ENCODE results near the gene GNG14. TPM values are rescaled to one million over a fixed set of nuclear protein-coding genes. Genes with fewer than 3 reads are reported as not detected.

Gene GNG14
- total and polyA plus RNA-seq, 2 of the 13 experiments (the other 11 are each of a cell fraction or from before 2014, with no cell fraction given): not detected

DNA sequence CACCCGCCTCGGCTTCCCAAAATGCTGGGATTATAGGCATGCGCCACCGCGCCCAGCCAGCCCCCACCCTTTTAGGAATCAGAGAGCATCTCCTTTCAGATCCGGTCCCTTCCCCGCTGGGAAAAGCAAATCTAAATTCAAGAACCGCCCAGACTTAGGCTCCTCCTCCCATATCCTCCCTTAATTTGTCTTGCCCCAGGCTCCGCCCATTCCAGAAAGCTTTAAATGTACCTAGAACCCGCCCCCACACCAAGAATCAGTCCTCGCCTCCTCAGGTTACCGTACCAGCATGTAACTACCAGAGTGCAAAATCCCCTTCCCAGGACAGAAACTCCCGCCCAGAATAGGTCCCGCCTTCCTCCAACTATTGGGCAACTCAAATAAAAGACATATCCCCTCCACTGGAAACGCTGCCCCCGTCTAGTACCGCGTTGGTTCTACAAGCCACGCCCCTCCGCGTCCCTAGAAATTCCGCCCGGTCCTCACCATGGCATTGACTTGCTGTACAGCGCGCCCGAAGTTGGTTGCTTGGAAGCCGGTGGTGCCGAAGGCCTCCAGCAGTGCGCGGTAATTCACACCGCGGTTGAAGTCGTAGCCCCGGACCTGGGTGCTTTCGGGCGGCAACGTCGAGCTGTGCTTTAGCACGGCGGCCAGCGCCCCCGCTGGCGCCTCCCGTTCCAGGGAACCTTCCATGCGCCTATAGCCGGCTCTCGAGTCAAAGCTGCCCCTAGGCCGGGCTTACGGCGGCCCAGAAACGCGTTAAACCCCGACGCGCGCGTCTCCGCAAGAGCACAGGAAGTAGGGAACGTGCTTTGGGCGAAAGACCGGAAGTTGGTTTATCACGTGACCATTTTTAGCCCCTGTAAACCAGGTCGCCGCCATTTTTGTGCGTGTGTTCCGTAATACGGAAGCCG, 6.5 kb upstream of the GNG14 start, which contains the start of gene DHPS (continued):
- TF ChIP-seq, protein P1, sequence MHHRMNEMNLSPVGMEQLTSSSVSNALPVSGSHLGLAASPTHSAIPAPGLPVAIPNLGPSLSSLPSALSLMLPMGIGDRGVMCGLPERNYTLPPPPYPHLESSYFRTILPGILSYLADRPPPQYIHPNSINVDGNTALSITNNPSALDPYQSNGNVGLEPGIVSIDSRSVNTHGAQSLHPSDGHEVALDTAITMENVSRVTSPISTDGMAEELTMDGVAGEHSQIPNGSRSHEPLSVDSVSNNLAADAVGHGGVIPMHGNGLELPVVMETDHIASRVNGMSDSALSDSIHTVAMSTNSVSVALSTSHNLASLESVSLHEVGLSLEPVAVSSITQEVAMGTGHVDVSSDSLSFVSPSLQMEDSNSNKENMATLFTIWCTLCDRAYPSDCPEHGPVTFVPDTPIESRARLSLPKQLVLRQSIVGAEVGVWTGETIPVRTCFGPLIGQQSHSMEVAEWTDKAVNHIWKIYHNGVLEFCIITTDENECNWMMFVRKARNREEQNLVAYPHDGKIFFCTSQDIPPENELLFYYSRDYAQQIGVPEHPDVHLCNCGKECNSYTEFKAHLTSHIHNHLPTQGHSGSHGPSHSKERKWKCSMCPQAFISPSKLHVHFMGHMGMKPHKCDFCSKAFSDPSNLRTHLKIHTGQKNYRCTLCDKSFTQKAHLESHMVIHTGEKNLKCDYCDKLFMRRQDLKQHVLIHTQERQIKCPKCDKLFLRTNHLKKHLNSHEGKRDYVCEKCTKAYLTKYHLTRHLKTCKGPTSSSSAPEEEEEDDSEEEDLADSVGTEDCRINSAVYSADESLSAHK (CRISPR knock-in tag; IDR thresholded peaks at IDR 0.05; ENCODE audit: borderline replicate concordance): no peak
- peak; percentile 87 for TF ChIP-seq PHF8 (CRISPR knock-in tag; IDR thresholded peaks at IDR 0.05)
- no peak for TF ChIP-seq ZNF12 (CRISPR knock-in tag; IDR thresholded peaks at IDR 0.05)
- TF ChIP-seq, protein P2, sequence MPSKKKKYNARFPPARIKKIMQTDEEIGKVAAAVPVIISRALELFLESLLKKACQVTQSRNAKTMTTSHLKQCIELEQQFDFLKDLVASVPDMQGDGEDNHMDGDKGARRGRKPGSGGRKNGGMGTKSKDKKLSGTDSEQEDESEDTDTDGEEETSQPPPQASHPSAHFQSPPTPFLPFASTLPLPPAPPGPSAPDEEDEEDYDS (CRISPR knock-in tag; IDR thresholded peaks at IDR 0.05): peak; percentile 82
- TF ChIP-seq TCF12 (IDR thresholded peaks at IDR 0.05): no peak
- TF ChIP-seq TCF12 (CRISPR knock-in tag; IDR thresholded peaks at IDR 0.05): no peak
- no peak for TF ChIP-seq ZNF749 (CRISPR knock-in tag; IDR thresholded peaks at IDR 0.05; ENCODE audit: borderline replicate concordance)
- no peak for TF ChIP-seq NFIC (IDR thresholded peaks at IDR 0.05; ENCODE audit: low read length)
- TF ChIP-seq IRF2 (CRISPR knock-in tag; IDR thresholded peaks at IDR 0.05): peak; percentile 47
- no peak for TF ChIP-seq ATRX (CRISPR knock-in tag; IDR thresholded peaks at IDR 0.05; ENCODE audit: borderline replicate concordance)
- peak; percentile 64; the same call in 1 of the 2 replicates for TF ChIP-seq HCFC1 (IDR thresholded peaks at IDR 0.05; ENCODE audit: low read depth, low read length)
- TF ChIP-seq, protein P3, sequence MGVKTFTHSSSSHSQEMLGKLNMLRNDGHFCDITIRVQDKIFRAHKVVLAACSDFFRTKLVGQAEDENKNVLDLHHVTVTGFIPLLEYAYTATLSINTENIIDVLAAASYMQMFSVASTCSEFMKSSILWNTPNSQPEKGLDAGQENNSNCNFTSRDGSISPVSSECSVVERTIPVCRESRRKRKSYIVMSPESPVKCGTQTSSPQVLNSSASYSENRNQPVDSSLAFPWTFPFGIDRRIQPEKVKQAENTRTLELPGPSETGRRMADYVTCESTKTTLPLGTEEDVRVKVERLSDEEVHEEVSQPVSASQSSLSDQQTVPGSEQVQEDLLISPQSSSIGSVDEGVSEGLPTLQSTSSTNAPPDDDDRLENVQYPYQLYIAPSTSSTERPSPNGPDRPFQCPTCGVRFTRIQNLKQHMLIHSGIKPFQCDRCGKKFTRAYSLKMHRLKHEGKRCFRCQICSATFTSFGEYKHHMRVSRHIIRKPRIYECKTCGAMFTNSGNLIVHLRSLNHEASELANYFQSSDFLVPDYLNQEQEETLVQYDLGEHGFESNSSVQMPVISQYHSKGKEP (CRISPR knock-in tag; IDR thresholded peaks at IDR 0.05): no peak
- TF ChIP-seq ZNF124 (CRISPR knock-in tag; IDR thresholded peaks at IDR 0.05): no peak
- no peak for TF ChIP-seq MZF1 (CRISPR knock-in tag; IDR thresholded peaks at IDR 0.05; ENCODE audit: borderline replicate concordance)
- TF ChIP-seq PLRG1 (conservative IDR thresholded peaks at IDR 0.05): no peak
- TF ChIP-seq TAF15 (IDR thresholded peaks at IDR 0.05; ENCODE audit: low read depth, low read length, poor library complexity, severe bottlenecking): no peak
- no peak for TF ChIP-seq ZSCAN22 (CRISPR knock-in tag; IDR thresholded peaks at IDR 0.05)
- peak; percentile 77 for TF ChIP-seq POLR2G (IDR thresholded peaks at IDR 0.05; ENCODE audit: low read depth, low read length)
- TF ChIP-seq GPN1 (CRISPR knock-in tag; IDR thresholded peaks at IDR 0.05; ENCODE audit: borderline replicate concordance): no peak
- TF ChIP-seq, protein P4, sequence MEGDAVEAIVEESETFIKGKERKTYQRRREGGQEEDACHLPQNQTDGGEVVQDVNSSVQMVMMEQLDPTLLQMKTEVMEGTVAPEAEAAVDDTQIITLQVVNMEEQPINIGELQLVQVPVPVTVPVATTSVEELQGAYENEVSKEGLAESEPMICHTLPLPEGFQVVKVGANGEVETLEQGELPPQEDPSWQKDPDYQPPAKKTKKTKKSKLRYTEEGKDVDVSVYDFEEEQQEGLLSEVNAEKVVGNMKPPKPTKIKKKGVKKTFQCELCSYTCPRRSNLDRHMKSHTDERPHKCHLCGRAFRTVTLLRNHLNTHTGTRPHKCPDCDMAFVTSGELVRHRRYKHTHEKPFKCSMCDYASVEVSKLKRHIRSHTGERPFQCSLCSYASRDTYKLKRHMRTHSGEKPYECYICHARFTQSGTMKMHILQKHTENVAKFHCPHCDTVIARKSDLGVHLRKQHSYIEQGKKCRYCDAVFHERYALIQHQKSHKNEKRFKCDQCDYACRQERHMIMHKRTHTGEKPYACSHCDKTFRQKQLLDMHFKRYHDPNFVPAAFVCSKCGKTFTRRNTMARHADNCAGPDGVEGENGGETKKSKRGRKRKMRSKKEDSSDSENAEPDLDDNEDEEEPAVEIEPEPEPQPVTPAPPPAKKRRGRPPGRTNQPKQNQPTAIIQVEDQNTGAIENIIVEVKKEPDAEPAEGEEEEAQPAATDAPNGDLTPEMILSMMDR (CRISPR knock-in tag; IDR thresholded peaks at IDR 0.05): peak; percentile 23
- TF ChIP-seq NFE2L1 (CRISPR knock-in tag; IDR thresholded peaks at IDR 0.05; ENCODE audit: borderline replicate concordance): no peak
- TF ChIP-seq MXI1 (IDR thresholded peaks at IDR 0.05; ENCODE audit: borderline replicate concordance, low read depth, low read length): peak; percentile 77; the same call in 2 of the 3 replicates
- peak; percentile 63 for TF ChIP-seq NFYC (CRISPR knock-in tag; IDR thresholded peaks at IDR 0.05)
